GM23338 (cell line): ENCODE measurements around the gene NETO2. TPM values are rescaled to one million over a fixed set of nuclear protein-coding genes. Genes with fewer than 3 reads are reported as not detected.

Experiments
- ATAC-seq: fragments of 200-7000 bp; cut with Tn5 transposase; 3 replicates; pipeline ENCODE4 v1.9.1; 2020
- DNase-seq: peaks from one replicate; pipeline ENCODE4 v3.0.0-alpha.2; 2015; ENCODE audit warnings: low spot score
- H2AFZ ChIP-seq: fragments of 200-600 bp; sonication (generic); 2 replicates; pipeline ENCODE4 v1.8.0; 2016; ENCODE audit warnings: antibody characterized with exemption, mild to moderate bottlenecking, moderate library complexity
- H3F3A ChIP-seq: fragments of 200-600 bp; sonication (generic); replicated peaks from 2 replicates; pipeline ENCODE4 v1.8.0; 2017; ENCODE audit warnings: antibody characterized with exemption, mixed run types, low read depth
- H3K27ac ChIP-seq: fragments of 200-600 bp; sonication (generic); 2 replicates; pipeline ENCODE4 v1.6.1; 2016; ENCODE audit warnings: low read depth
- H3K27me3 ChIP-seq: fragments of 200-600 bp; sonication (generic); 2 replicates; pipeline ENCODE4 v1.8.0; 2016; ENCODE audit warnings: mild to moderate bottlenecking, mixed run types, moderate library complexity; ENCODE audit not compliant: insufficient read depth
- H3K36me3 ChIP-seq: fragments of 200-600 bp; sonication (generic); 2 replicates; pipeline ENCODE4 v1.8.0; 2016; ENCODE audit warnings: mild to moderate bottlenecking; ENCODE audit not compliant: insufficient read depth
- H3K4me1 ChIP-seq: fragments of 200-600 bp; sonication (generic); 2 replicates; pipeline ENCODE4 v1.8.0; 2016; ENCODE audit warnings: mild to moderate bottlenecking, moderate library complexity; ENCODE audit not compliant: insufficient read depth
- H3K4me2 ChIP-seq: fragments of 200-600 bp; sonication (generic); 2 replicates; pipeline ENCODE4 v1.7.1; 2017; ENCODE audit warnings: mixed run types
- H3K4me3 ChIP-seq: fragments of 200-600 bp; sonication (generic); 2 replicates; pipeline ENCODE4 v1.6.1; 2016; ENCODE audit warnings: mixed run types
- H3K79me2 ChIP-seq: fragments of 200-600 bp; sonication (generic); replicated peaks from 2 replicates; pipeline ENCODE4 v1.8.0; 2017; ENCODE audit warnings: mild to moderate bottlenecking; ENCODE audit not compliant: insufficient read depth
- H3K9me2 ChIP-seq: fragments of 200-600 bp; sonication (generic); 2 replicates; pipeline ENCODE4 v1.8.0; 2017; ENCODE audit not compliant: insufficient read depth
- H4K20me1 ChIP-seq: fragments of 200-600 bp; sonication (generic); replicated peaks from 2 replicates; pipeline ENCODE4 v1.8.0; 2017; ENCODE audit warnings: mild to moderate bottlenecking; ENCODE audit not compliant: insufficient read depth
- H3K27ac Mint-ChIP-seq: 2 replicates; pipeline ENCODE4 v1.8.0; 2020; ENCODE audit warnings: inconsistent platforms, mild to moderate bottlenecking, moderate library complexity, mixed read lengths
- H3K27me3 Mint-ChIP-seq: 3 replicates; pipeline ENCODE4 v1.8.0; 2022; ENCODE audit warnings: low read depth, mild to moderate bottlenecking, moderate library complexity, mixed read lengths, inconsistent platforms; ENCODE audit not compliant: insufficient read depth, poor library complexity
- H3K36me3 Mint-ChIP-seq: 3 replicates; pipeline ENCODE4 v1.8.0; 2021; ENCODE audit warnings: low read depth, mild to moderate bottlenecking, inconsistent platforms, moderate library complexity, mixed read lengths
- H3K4me1 Mint-ChIP-seq: 3 replicates; pipeline ENCODE4 v1.8.0; 2020; ENCODE audit warnings: mild to moderate bottlenecking, inconsistent platforms, mixed read lengths
- H3K4me3 Mint-ChIP-seq: 3 replicates; pipeline ENCODE4 v1.8.0; 2021; ENCODE audit warnings: moderate library complexity, mild to moderate bottlenecking, inconsistent platforms, mixed read lengths
- H3K9me3 Mint-ChIP-seq: 3 replicates; pipeline ENCODE4 v1.8.0; 2020; ENCODE audit warnings: moderate library complexity, mild to moderate bottlenecking, inconsistent platforms, mixed read lengths
- CTCF ChIP-seq, 2 experiments: fragments of 200-600 bp in 1 of 2; sonication (generic) in 1 of 2; conservative IDR thresholded peaks; 2 replicates each; pipeline versions ENCODE4 v1.5.1 to v1.6.1; 2016 to 2017; ENCODE audit warnings: antibody characterized with exemption in 2 of 2, low read depth in 2 of 2, mild to moderate bottlenecking in 2 of 2, moderate library complexity in 1 of 2
- ETS1 ChIP-seq: IDR thresholded peaks from 2 replicates; pipeline ENCODE4 v1.6.1; 2016; ENCODE audit warnings: antibody characterized with exemption
- EZH2phosphoT487 ChIP-seq: fragments of 200-600 bp; sonication (generic); IDR thresholded peaks from one replicate; pipeline ENCODE4 v1.8.1; 2018; ENCODE audit warnings: antibody characterized with exemption; ENCODE audit not compliant: unreplicated experiment
- NANOG ChIP-seq: IDR thresholded peaks from 2 replicates; pipeline ENCODE4 v1.6.1; 2016; ENCODE audit warnings: antibody characterized with exemption, borderline replicate concordance
- REST ChIP-seq: IDR thresholded peaks from one replicate; pipeline ENCODE4 v1.6.1; 2018; ENCODE audit warnings: antibody characterized with exemption; ENCODE audit not compliant: unreplicated experiment
- STAT1 ChIP-seq: IDR thresholded peaks from one replicate; pipeline ENCODE4 v1.6.1; 2016; ENCODE audit warnings: antibody characterized with exemption; ENCODE audit not compliant: unreplicated experiment
- ZNF114 ChIP-seq: fragments of 250-450 bp; sonication (Bioruptor Pico); IDR thresholded peaks from 2 replicates; pipeline ENCODE4 v1.5.0; 2020; ENCODE audit warnings: mild to moderate bottlenecking, moderate library complexity
- ZNF331 ChIP-seq: fragments of 250-450 bp; sonication (Bioruptor Pico); IDR thresholded peaks from 2 replicates; pipeline ENCODE4 v1.5.0; 2020; ENCODE audit warnings: low read depth, mild to moderate bottlenecking, moderate library complexity
- polyA plus RNA-seq: library from polyadenylated mRNA; unstranded; fragments of >200 nt; fragmentation: Nextera tagmentation; extraction: Ambion mirVana; gene quantifications from 2 replicates; pipeline ENCODE4 v1.2.1, GENCODE V29; 2016
- total RNA-seq: library from RNA; depleted of rRNA; stranded (reverse); fragments of >200 nt; shearing (Covaris generic); gene quantifications from 2 replicates; pipeline ENCODE4 v1.2.3, GENCODE V29; 2014

NETO2 gene
- total and polyA plus RNA-seq, 2 experiments from 2014 or later, result 6.6 to 10.6 TPM

GRCh38 chr16:47084198-47084597 is 59.5 kb downstream of the NETO2 start:
- H3K27ac ChIP-seq, result no peak overlapping the region
- H3K27ac Mint-ChIP-seq, result no peak overlapping the region
- H3K27me3 ChIP-seq, result no peaks in the 10 kb centered on the region
- no peak overlapping the region for H3K4me3 ChIP-seq
- DNase-seq (no peak), ATAC-seq (no peak)
- no peaks in the 10 kb centered on the region for H3K9me2 ChIP-seq
- no peaks in the 10 kb centered on the region for H3F3A ChIP-seq
- H4K20me1 ChIP-seq, result no peaks in the 10 kb centered on the region
- H3K27me3 Mint-ChIP-seq, result no peaks in the 10 kb centered on the region
- H3K36me3 Mint-ChIP-seq, result peaks cover 13% of the 10 kb centered on the region; the same call in 2 of the 3 replicates
- H3K4me1 Mint-ChIP-seq, result peaks cover 12% of the 10 kb centered on the region
- H3K4me2 ChIP-seq, result no peak overlapping the region
- no peak overlapping the region for H3K4me3 Mint-ChIP-seq
- no peaks in the 10 kb centered on the region for H3K36me3 ChIP-seq
- no peaks in the 10 kb centered on the region for H3K79me2 ChIP-seq
- TF ChIP-seq NANOG (no peak), REST (no peak), ZNF114 (CRISPR knock-in tag) (no peak), ETS1 (no peak), STAT1 (no peak), CTCF (conservative IDR thresholded peaks at IDR 0.05; ENCODE audit: low read depth in 2 of 2) (no peak), EZH2phosphoT487 (no peak)
- H3K4me1 ChIP-seq, result peaks cover 13% of the 10 kb centered on the region
- no peaks in the 10 kb centered on the region for H3K9me3 Mint-ChIP-seq
- H2AFZ ChIP-seq, result no peak overlapping the region

GRCh38 chr16:47082099-47082865 is 61.5 kb downstream of the NETO2 start:
- Histone ChIP-seq H3K4me3 (no peak overlapping the region), H3K4me1 (peaks cover 13% of the 10 kb centered on the region), H3K79me2 (no peaks in the 10 kb centered on the region), H2AFZ (no peak overlapping the region), H3K4me2 (no peak overlapping the region), H3K36me3 (no peaks in the 10 kb centered on the region), H3F3A (no peaks in the 10 kb centered on the region), H3K27ac (no peak overlapping the region), H4K20me1 (no peaks in the 10 kb centered on the region), H3K27me3 (no peaks in the 10 kb centered on the region), H3K9me2 (no peaks in the 10 kb centered on the region)
- Mint-ChIP-seq H3K4me1 (peaks cover 18% of the 10 kb centered on the region), H3K36me3 (peaks cover 13% of the 10 kb centered on the region; the same call in 2 of the 3 replicates), H3K9me3 (no peaks in the 10 kb centered on the region), H3K27ac (no peak overlapping the region), H3K27me3 (no peaks in the 10 kb centered on the region), H3K4me3 (no peak overlapping the region)
- no peak for DNase-seq
- no peak for TF ChIP-seq ZNF331
- no peak for ATAC-seq
